GM18508 (cell line): ENCODE data around the gene NEU1.
"Not testable (repeated sequence)": the region's sequence is repeated elsewhere in the genome, so short reads cannot be mapped to it uniquely, and the experiment has no call there.

Experiments
- ATAC-seq: cut with Tn5 transposase; IDR thresholded peaks from one replicate; pipeline ENCODE4 v1.9.1; 2021; ENCODE audit warnings: moderate number of reproducible peaks; ENCODE audit not compliant: insufficient read depth, unreplicated experiment

Gene NEU1

DNA sequence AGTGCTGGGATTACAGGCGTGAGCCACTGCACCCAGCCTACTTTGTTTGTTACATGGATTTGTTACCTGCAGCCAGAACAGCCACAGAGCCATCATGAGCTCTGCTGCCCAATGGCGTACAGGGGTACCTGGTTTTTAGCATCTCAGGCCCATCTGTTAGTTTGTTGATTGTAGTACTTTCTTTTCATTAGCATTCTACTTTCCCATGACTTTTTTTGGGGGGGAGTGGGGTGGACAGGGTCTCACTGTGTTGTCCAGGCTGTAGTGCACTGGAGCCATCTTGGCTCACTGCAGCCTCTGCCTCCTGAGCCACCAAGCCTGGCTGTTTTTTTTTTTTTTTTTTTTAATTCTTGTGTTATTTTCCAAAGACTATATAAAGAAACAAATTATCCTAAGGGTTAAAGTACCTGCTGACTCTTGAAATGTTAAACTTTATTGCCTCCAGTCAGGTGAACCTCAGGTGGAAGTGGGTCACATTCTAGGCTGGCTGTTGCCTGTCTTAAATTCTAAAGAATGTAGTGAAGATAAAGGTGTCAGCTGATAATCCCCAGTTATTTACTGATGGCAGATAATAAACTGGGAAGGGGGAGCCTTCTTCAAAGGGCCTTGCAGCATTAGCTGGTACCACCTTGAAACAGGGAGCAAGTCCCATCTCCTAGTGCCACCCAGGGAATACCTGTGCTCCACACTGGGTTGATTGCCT is 15.2 kb downstream of the NEU1 start:
- no peak for ATAC-seq

DNA sequence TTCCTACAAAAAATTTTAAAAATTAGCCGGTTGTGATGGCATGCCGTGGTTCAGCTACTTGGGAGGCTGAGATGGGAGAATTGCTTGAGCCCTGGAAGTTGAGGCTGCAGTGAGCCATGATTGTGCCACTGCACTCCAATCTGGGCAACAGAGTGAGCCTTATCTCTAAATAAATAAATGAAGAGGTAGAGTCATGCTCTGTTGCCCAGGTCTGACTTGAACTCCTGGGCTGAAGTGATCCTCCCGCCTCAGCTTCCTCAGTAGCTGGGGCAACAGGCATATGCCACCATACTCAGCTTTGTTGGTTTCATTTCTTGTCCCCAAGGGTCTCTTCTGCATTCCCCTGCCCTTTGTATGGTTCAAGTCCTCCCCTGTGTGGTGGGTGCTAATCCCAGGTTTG is 18.1 kb downstream of the NEU1 start:
- no peak for ATAC-seq

DNA sequence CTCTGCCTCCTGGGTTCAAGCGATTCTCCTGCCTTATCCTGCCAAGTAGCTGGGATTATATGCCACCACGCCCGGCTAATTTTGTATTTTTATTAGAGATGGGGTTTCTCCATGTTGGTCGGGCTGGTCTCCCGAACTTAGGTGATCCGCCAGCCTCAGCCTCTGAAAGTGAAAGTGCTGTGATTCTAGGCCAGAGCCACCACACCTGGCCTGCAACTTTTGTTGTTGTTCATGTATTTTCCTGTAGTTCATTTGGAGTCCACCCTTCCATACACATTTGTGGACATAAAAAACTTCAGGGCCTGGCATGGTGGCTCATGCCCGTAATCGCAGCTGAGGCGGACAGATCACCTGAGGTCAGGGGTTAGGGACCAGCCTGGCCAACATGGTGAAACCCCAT is 20.6 kb downstream of the NEU1 start:
- ATAC-seq = no peak

DNA sequence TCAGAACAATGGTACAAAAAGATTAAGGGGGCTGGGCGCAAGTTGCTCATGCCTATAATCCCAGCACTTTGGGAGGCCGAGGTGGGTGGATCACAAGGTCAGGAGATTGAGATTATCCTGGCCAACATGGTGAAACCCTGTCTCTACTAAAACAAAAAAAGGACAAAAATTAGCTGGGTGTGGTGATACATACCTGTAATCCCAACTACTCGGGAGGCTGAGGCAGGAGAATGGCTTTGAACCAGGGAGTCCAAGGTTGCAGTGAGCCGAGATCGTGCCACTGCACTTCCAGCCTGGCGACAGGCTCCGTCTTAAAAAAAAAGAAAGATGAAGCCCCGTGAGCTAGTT is 22.9 kb downstream of the NEU1 start:
- not testable (repeated sequence) for ATAC-seq

DNA sequence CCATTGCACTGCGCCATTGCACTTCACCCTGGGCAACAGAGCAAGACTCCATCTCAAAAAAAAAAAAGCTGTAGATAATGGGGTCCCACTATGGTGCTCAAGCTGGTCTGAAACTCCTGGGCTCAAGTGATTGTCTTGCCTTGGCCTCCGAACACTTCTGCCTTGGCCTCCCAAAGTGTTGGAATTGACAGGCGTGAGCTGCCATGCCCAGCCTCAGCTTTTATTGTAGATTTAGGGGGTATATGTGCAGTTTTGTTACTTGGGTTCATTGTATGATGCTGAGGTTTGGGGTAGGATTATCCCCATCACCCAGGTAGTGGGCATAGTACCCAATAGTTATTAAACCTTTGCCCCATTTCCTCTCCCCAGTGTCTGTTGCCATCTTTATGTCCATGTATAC is 23.7 kb downstream of the NEU1 start:
- no peak for ATAC-seq

DNA sequence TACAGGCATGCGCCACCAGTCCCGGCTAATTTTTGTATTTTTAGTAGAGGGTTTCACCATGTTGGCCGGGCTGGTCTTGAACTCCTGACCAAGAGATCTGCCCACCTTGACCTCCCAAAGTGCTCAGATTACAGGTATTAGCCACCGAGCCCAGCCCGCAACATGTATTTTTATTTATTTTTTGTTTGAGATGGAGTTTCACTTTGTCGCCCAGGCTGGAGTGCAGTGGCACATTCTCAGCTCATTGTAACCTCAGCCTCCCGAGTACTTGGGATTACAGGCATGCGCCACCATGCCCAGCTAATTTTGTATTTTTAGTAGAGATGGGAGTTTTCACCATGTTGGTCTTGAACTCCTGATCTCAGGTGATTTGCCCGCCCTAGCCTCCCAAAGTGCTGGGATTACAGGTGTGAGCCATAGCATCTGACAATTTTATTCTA is 24.5 kb downstream of the NEU1 start:
- ATAC-seq = not testable (repeated sequence)

DNA sequence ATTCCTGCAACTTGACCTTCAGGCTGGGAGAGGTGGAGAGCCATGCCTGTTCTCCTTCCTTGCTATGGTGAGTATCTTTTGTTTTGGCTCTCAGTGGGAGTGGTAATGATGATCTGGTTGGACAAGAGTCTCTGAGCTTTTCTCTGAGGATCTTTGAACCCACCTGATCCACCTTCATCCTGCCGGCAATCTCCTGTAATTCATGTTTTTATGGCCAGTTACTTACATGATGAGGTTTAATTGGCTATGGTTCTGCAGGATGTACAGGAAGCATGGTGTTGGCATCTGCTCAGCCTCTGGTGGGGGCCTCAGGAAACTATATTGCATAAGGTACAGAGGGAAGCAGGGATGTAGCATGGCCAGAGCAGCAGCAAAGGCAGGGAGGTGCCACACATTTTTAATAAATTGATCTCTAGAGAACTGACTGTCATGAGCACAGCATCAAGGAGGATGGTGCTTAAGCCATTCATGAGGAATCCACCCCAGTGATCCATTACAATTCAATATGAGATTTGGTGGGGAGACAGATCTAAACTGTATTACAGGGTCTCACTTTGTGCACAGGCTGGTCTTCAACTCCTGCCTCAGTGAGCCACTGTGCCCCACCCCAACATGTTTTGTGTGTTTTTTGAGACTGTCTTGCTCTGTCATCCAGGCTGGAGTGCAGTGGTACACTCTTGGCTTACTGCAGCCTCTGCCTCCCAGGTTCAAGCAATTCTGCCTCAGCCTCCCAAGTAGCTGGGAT is 25.1 kb downstream of the NEU1 start:
- no peak for ATAC-seq

DNA sequence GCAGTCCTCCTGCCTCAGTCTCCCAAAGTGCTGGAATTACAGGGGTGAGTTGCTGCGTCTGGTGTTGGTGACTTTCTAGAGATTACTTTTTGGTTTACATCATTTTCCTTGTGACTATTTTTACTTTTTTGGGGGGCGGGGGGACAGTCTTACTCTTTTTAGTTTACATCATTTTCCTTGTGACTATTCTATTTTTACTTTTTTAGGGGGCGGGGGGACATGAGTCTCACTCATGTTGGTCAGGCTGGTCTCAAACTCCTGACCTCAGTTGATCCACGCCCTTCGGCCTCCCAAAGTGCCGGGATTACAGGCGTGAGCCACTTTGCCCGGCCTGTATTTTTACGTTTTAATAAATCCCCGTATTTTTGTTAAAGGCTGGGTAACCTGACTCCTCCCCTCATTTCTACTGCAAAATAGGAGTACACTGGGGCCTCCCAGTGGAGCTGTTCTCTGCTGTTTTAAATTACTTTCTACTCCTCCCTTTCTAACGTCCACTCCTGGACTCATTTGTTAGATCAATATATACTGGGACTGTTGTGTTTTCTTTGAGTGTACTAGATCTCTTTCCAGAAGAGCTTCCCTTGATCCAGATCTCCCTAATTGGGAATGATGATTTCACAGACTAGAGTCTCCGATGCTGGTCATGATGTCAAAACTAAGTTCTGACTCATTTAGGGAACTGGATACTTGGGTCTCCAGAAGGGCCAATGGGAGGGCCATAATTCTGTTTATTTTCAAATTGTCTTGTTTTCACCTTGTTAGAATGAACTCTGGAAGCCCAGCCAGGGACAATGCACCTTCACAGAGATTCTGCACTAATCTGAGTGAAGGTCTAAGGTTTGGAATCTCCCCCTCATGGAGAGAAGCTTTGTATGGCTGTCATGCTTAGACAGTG is 25.9 kb downstream of the NEU1 start:
- no peak for ATAC-seq

DNA sequence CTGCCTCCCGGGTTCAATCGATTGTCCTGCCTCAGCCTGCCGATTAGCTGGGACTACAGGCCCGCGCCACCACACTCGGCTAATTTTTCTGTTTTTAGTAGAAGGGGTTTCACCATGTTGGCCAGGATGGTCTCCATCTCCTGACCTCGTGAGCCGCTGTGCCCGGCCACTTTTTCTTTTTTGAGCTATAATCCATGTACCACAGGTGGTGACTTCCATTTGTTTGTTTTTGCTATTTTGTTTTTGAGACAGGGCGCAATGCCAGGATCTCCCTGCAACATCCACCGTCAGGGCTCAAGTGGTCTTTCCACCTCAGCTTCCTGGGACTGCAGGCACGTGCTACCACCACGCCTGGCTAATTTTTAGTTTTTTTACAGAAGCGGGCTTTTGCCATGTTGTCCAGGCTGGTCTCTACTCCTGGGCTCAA is 26.6 kb downstream of the NEU1 start:
- ATAC-seq = no peak

DNA sequence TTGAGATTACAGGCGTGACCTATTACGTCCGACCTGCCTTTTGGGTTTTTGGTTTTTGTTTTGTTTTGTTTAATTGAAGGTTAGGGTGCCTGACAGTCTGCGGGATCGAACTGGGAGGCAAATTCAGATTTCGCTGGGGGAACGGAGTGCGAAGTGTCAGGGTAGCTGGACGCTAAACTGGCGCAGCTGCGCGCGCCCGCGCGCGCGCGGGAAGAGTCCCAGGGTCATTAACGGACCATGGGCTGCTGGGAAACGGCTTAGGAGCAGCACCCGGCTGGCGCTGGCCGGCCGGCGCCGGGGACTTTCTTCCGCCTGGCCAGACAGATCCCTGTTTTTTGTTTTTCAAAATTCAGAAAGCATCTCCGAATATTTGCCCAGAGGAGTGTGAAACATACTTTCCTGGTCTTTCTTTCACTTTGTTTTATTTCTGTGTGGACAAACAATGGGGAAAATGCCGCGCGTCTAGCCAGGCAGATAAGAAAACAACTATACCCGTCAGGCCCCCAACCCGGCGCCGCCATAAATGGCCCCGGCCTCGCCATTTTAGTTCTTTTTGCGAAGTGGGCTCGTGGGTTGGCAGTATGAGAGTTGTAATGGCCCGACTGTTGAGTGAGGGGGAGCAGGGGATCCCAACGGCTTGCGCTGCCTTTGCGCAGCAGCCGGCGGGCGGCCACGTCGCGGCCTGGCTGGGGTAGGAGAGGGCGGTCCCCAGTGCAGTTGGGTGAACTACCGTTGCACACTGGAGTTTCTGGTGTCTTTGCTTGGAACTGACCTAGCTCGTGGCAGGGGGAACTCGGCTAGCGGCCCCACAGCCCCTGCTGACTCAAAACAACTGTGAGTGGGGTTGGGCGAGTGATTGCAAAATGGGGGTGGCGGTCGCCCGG is 28.0 kb downstream of the NEU1 start:
- ATAC-seq = no peak

DNA sequence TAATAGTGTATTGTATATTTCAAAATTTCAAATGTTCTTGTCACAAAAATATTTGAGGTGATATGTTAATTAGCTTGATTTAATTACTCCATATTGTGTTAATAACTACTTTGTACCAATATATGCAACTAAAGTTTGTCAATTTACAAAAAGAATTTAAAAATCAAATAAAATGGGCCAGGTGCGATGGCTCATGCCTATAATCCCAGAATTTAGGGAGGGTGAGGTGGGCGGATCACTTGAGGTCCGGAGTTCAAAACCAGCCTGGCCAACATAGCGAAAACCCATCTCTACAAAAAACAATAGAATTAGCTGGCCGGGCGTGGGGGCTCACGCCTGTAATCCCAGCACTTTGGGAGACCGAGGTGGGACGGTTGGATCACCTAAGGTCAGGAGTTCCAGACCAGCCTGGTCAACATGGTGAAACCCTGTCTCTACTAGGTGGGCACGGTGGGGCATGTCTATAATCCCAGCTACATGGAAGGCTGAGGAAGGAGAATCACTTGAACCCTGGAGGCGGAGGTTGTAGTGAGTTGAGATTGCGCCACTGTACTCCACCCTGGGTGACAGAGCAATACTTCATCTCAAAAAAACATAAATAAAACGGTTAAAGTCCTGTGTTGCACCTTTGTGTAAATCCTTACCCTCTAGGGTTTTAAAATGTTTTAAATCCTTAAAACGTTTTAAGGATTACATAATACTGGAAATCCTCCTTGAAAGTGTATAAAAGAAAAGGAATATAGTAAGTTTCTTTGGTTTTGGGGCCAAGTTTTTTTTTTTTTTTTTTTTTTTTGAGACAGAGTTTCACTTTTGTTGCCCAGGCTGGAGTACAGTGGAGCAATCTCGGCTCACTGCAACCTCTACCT is 31.0 kb downstream of the NEU1 start:
- no peak for ATAC-seq

DNA sequence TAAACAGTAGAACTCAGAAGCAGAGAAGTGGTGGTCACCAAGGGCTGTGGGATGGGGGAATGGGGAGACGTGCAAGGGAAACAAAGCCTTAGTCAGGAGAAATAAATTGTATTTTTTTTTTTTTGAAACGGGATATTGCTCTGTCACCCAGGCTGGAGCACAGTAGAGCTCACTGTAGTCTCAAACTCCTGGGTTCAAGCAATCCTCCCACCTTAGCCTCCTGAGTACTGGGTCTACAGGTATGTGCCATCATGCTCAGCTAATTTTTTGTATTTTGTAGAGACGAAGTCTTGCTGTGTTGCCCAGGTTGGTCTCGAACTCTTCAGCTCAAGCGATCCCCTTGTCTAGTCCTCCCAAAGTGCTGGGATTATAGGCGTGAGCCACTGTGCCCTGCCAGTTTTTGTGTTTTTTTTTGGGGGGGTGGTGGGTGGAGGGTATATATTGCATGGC is 31.7 kb downstream of the NEU1 start:
- no peak for ATAC-seq

DNA sequence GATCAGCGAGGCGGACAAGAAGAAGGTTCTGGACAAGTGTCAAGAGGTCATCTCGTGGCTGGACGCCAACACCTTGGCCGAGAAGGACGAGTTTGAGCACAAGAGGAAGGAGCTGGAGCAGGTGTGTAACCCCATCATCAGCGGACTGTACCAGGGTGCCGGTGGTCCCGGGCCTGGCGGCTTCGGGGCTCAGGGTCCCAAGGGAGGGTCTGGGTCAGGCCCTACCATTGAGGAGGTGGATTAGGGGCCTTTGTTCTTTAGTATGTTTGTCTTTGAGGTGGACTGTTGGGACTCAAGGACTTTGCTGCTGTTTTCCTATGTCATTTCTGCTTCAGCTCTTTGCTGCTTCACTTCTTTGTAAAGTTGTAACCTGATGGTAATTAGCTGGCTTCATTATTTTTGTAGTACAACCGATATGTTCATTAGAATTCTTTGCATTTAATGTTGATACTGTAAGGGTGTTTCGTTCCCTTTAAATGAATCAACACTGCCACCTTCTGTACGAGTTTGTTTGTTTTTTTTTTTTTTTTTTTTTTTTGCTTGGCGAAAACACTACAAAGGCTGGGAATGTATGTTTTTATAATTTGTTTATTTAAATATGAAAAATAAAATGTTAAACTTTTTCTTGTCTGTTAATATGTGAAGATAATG is 32.9 kb downstream of the NEU1 start:
- no peak for ATAC-seq

DNA sequence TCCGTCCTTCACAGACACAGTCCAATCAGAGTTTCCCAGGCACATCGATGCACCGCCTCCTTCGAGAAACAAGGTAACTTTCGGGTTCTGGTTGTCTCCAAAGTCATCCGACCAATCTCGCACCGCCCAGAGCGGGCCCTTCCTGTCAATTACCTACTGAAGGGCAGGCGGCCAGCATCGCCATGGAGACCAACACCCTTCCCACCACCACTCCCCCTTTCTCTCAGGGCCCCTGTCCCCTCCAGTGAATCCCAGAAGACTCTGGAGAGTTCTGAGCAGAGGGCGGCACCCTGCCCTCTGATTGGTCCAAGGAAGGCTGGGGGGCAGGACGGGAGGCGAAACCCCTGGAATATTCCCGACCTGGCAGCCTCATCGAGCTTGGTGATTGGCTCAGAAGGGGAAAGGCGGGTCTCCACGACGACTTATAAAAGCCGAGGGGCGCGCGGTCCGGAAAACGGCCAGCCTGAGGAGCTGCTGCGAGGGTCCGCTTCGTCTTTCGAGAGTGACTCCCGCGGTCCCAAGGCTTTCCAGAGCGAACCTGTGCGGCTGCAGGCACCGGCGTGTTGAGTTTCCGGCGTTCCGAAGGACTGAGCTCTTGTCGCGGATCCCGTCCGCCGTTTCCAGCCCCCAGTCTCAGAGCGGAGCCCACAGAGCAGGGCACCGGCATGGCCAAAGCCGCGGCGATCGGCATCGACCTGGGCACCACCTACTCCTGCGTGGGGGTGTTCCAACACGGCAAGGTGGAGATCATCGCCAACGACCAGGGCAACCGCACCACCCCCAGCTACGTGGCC is 35.1 kb downstream of the NEU1 start, which contains the start of gene HSPA1B:
Gene HSPA1B, plus strand, starts transcription at position 453 of the 794 bp plus-strand sequence. Its CDS starts 213 bp downstream, at position 666.
- peak; percentile 52 for ATAC-seq

DNA sequence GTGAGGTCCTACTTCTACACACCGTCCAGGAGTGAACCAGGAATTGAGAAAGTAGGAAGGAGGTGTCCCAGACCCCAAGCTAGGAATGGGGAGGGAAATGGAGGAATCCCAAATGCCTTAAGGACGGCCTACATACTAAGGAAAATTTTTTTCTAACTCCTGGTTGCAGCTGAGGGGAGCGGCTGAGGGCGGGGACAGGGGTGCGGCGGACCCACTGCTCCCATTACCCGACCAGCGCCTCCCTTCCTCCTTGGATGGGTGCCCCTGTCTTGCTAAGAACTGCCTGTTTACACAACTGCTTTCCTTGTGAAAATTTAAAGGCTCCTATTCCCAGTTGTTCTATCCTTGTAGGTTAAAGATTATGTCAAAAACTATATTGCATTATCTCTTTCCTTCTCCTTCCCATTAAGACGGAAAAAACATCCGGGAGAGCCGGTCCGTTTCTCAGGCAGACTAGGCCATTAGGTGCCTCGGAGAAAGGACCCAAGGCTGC is 35.8 kb downstream of the NEU1 start:
- no peak for ATAC-seq

DNA sequence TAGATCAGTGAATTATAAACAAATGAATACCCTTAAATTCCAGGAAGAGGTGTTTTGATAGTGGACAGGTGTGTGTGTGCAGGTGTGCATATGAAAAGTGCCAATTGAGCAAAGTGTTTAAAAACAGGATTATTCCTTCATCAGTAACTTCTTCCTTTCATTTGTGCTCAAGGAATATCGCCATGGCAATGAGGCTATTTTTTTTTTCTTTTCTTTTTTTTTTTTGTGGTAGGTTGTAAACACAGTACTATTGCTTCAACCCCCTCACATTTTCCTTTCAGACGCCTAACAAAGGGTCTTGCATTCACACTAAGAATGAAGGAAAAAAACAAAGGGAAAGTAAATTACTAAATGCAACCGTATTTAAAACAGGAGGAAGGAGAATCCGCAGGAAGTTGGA is 37.1 kb downstream of the NEU1 start:
- no peak for ATAC-seq

DNA sequence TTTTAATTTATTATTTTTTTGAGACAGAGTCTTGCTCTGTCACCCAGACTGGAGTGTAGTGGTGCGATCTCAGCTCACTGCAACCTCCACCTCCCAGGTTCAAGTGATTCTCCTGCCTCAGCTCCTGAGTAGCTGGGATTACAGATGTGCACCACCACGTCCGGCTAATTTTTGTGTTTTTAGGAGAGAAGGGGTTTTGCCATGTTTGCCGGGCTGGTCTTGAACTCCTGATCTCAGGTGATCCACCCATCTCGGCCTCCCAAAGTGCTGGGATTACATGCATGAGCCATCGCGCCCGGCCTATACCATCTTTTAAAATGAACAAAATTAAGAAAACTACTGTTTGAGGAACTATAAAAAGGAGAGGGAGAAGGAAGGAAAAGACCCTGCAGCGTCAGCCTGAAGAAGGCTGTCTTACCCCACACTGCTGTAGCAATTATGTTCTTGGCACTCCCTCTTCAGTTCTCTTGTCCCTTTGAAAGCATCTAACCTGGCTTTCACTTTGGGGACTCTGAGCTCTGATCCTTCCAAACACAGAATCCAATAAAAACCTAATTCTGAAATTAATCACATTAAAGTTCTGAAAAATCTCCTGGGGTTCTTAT is 38.9 kb downstream of the NEU1 start:
- ATAC-seq = not testable (repeated sequence)
